ENCODE results near the gene DPP4.

The DPP4 gene

DNA sequence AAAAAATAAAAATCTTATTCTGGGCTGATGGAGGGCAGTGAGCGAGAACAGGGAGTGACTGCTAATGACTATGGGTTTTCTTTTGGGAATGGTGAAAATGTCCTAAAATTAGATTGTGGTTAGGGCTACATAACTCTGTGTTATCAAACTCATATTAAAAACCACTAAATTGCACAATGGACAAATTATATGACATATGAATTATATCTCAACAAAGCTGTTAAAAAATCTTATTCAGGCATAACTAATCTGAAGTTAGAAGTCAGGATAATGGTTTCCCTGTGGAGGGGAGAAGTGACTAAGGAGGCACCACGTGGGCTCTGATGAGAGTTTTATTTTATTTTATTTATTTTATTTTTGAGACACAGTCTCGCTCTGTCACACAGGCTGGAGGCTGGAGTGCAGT lies 32.1 kb upstream of the DPP4 start:
- no peak overlapping the region for H3K9ac ChIP-seq (ENCODE audit: low read depth, low read length)

DNA sequence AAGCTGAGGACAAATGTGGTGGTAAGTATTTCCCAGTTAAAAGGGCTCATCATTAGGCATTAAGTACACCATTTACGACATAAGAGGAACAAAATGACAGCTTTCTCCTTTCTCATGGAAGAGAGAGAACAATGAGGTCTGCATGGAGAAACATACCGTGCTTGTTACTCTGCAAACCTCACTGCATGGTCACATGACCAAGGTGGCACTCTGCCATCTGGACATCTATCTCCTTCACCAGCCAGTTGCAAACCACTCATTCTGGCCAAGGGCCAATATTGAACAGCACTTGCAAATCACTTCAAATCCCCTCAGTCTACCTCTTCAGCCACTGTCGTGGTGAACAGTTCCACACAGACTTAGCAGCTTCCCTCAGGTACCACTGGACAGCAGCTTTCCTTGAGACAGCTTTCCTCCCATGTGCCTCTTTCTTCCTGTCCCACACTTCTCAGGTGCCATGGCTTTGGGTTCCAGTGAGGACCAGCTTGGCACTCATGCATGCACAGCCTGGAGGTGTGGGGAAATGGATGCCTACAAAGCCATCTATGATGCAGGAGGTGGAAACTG lies 29.5 kb upstream of the DPP4 start:
- Histone ChIP-seq H3K4me3 (ENCODE audit: low read length) (no peak overlapping the region), H3K9ac (ENCODE audit: low read depth, low read length) (no peak overlapping the region), H3K36me3 (ENCODE audit: insufficient read depth, low read depth, low read length) (no peaks in the 10 kb centered on the region), H3K27me3 (ENCODE audit: insufficient read depth, low read length) (no peaks in the 10 kb centered on the region), H3K9me3 (ENCODE audit: insufficient read depth, low read depth, low read length) (no peaks in the 10 kb centered on the region), H3K27ac (ENCODE audit: low read length) (no peak overlapping the region), H3K4me1 (ENCODE audit: insufficient read depth, low read length) (no peaks in the 10 kb centered on the region)

More for the DNA sequence above, 32.1 kb upstream of the DPP4 start:
- Histone ChIP-seq H3K9me3 (ENCODE audit: insufficient read depth, low read depth, low read length) (no peaks in the 10 kb centered on the region), H3K27me3 (ENCODE audit: insufficient read depth, low read length) (no peaks in the 10 kb centered on the region), H3K27ac (ENCODE audit: low read length) (no peak overlapping the region), H3K36me3 (ENCODE audit: insufficient read depth, low read depth, low read length) (no peaks in the 10 kb centered on the region), H3K4me1 (ENCODE audit: insufficient read depth, low read length) (no peaks in the 10 kb centered on the region), H3K4me3 (ENCODE audit: low read length) (no peak overlapping the region)

DNA sequence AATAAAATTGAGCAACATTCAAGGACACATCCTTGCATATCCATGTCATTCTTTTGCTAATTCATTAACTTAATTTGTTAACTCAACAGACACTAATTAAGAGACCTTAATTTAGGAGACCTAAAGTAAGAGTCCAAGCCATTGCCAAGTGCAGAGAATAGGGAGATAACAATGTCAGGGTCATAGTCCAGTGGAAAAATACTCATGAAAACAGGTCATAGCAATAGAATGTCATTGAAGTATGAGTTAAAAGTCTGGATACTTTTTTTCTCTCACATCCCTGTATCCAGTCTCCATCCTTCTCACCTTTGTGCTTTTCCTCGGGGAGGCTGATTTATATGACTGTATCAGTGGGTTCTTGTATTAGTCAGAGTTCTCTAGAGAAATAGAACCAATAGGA lies 26.6 kb upstream of the DPP4 start:
- Histone ChIP-seq H3K4me3 (ENCODE audit: low read length) (no peak overlapping the region), H3K9me3 (ENCODE audit: insufficient read depth, low read depth, low read length) (no peaks in the 10 kb centered on the region), H3K27ac (ENCODE audit: low read length) (no peak overlapping the region), H3K27me3 (ENCODE audit: insufficient read depth, low read length) (no peaks in the 10 kb centered on the region), H3K4me1 (ENCODE audit: insufficient read depth, low read length) (no peaks in the 10 kb centered on the region), H3K36me3 (ENCODE audit: insufficient read depth, low read depth, low read length) (no peaks in the 10 kb centered on the region), H3K9ac (ENCODE audit: low read depth, low read length) (no peak overlapping the region)

DNA sequence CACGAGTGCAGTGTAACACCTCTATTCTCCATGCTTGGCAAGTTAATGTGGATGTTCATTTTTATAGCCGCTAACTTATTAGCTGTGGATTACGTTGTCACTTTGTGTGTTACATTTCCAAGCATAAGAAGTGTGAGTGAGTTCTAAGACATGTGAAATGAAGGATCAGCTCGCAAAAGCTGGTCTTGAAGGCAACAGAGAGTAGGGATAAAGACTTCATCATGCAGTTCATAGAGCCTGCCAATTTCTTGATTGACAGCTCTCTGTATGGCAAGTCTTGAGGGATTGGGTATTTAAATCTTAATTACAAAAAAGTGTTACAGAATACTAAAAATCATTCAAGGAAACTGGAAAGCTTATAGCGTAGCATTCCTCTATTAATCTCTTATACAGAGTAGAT lies 25.8 kb upstream of the DPP4 start:
- H3K9ac ChIP-seq (ENCODE audit: low read depth, low read length): no peak overlapping the region
- H3K4me1 ChIP-seq (ENCODE audit: insufficient read depth, low read length): no peaks in the 10 kb centered on the region
- no peak overlapping the region for H3K4me3 ChIP-seq (ENCODE audit: low read length)
- no peaks in the 10 kb centered on the region for H3K9me3 ChIP-seq (ENCODE audit: insufficient read depth, low read depth, low read length)
- H3K36me3 ChIP-seq (ENCODE audit: insufficient read depth, low read depth, low read length): no peaks in the 10 kb centered on the region
- H3K27me3 ChIP-seq (ENCODE audit: insufficient read depth, low read length): no peaks in the 10 kb centered on the region
- no peak overlapping the region for H3K27ac ChIP-seq (ENCODE audit: low read length)

DNA sequence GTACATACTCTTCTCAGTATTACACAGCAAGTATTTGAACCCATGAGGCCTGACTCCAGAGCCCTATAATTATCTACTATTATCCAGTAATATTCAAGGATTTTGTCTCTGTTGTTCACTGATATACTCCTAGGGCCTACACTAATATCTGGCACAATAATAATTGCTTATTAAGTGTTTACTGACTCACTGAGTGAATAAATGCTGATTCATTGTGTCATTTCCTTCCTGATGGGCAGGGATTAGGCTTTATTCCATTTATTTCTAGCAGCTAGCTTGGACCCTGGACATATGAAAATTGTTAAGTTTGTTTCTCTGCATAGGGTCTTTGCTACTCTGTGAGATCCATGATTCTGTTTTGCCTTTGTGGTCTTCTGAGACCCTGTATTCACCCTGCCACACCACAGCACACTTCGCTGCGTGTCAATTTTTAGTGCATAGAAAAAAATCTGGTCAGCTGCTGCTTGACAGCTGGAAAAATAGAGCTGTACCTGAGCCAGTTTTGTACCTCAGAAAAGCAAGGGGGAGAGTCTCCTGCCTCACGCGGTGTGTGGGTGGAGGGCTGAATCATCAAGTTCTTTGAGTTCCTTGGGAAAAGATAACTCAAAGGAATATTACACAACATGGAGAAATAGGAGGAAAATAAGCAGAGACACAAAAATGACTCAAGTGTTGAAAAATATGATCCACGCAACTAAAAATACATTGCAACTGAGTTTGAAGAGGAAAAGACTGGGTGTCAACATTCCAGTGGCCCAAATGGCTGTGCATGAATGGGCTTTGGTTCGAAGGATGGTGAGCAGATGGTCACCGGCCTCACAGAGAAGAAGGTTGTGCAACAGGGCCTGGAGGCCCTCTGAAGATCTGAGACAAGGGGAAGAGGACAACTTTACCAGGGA lies 18.9 kb upstream of the DPP4 start:
- Histone ChIP-seq H3K36me3 (ENCODE audit: insufficient read depth, low read depth, low read length) (no peaks in the 10 kb centered on the region), H3K4me1 (ENCODE audit: insufficient read depth, low read length) (no peaks in the 10 kb centered on the region), H3K27ac (ENCODE audit: low read length) (no peak overlapping the region), H3K4me3 (ENCODE audit: low read length) (no peak overlapping the region), H3K9ac (ENCODE audit: low read depth, low read length) (no peak overlapping the region), H3K27me3 (ENCODE audit: insufficient read depth, low read length) (no peaks in the 10 kb centered on the region), H3K9me3 (ENCODE audit: insufficient read depth, low read depth, low read length) (no peaks in the 10 kb centered on the region)

DNA sequence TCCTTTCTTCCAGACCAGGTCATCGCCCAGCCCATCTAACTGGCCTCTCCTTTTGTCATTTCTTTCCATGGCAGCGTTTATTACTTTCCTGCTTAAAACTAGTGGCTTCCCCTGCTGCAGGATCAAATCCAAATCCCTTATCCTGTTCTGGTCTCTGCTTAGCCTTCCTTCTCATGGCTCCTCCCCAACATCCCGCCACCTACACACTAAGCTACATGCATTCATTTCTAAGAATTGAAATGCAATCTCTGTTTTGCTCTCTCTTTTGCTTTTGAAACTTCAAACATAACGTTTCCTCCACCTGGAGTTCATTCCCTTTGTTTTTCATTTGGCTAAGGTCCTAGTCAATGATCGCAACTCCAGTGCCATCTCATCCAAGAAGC lies 18.0 kb upstream of the DPP4 start:
- H3K9me3 ChIP-seq (ENCODE audit: insufficient read depth, low read depth, low read length): no peaks in the 10 kb centered on the region
- no peaks in the 10 kb centered on the region for H3K27me3 ChIP-seq (ENCODE audit: insufficient read depth, low read length)
- H3K36me3 ChIP-seq (ENCODE audit: insufficient read depth, low read depth, low read length): no peaks in the 10 kb centered on the region
- H3K4me1 ChIP-seq (ENCODE audit: insufficient read depth, low read length): no peaks in the 10 kb centered on the region
- H3K27ac ChIP-seq (ENCODE audit: low read length): no peak overlapping the region
- H3K4me3 ChIP-seq (ENCODE audit: low read length): no peak overlapping the region
- no peak overlapping the region for H3K9ac ChIP-seq (ENCODE audit: low read depth, low read length)

DNA sequence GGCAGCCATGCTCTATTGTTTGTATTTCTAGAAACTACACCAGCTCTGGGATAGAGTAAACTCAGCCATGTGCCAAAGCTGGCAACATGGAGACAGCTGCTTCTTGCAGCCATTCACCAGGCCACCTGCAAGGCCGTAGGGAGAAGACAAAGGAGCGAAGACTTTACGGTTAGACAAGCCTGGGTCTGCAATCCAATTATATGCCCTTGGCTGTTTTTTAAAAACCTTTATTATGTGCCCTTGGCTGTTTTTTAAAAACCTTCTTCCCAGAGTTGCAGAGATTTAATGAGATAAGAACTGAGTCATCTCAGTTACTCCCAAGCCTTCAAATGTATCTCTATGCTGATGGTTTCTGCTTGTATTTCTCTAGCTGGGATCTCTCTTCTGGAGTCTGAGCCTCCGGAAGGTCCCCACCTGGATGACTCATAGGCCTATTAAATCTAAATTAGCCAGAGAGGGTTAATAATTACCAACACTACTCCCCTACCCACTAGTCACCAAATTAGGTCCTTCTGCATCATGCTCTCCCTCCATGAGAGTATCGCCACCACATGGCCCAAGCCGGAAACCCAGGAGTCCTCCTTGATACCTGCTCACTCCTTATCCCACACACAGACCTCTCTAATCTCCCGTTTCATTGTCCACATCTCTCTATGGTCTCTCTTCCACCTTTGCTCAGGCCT lies 17.5 kb upstream of the DPP4 start:
- H3K4me3 ChIP-seq (ENCODE audit: low read length): no peak overlapping the region
- H3K4me1 ChIP-seq (ENCODE audit: insufficient read depth, low read length): no peaks in the 10 kb centered on the region
- no peaks in the 10 kb centered on the region for H3K9me3 ChIP-seq (ENCODE audit: insufficient read depth, low read depth, low read length)
- H3K36me3 ChIP-seq (ENCODE audit: insufficient read depth, low read depth, low read length): no peaks in the 10 kb centered on the region
- H3K27me3 ChIP-seq (ENCODE audit: insufficient read depth, low read length): no peaks in the 10 kb centered on the region
- no peak overlapping the region for H3K9ac ChIP-seq (ENCODE audit: low read depth, low read length)
- H3K27ac ChIP-seq (ENCODE audit: low read length): no peak overlapping the region

DNA sequence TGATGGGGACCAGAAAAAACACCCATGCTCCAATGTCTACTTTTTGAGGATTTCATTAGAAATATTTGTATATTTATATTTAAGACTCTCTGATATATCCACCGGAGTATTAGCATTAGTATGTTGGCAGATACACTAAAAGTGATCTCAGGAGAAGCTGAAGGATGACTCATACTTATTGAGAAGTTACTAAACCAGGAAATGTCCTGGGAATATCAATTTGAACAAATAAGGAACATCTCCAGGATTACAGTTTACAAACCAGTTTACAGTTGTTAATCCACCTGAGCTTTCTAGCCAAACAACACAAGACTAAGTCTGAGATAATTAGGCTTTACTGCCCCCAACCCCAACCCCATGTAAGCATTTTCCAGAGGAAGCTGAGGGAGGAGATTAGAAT lies 16.1 kb upstream of the DPP4 start:
- no peak overlapping the region for H3K9ac ChIP-seq (ENCODE audit: low read depth, low read length)
- H3K27ac ChIP-seq (ENCODE audit: low read length): no peak overlapping the region
- H3K4me1 ChIP-seq (ENCODE audit: insufficient read depth, low read length): no peaks in the 10 kb centered on the region

DNA sequence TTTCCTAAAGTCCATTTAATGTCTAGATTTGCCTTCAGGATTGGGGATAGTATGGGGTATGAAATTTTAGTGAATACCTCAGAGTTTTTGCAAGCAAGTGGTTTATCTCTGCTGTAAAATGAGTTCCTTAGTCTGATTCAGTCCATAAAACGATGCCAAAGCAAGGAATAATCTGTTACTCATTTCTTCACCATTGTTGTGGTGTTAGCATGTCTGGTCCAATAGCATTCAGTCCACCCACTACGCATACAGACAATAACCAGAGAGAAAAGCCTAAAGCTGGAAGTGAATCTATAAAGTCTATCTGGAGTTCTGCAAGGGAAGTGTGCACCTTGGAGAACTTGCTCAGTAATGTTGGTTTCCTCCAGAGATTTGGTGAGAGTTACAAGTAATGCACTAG lies 12.9 kb upstream of the DPP4 start:
- Histone ChIP-seq H3K27ac (ENCODE audit: low read length) (no peak overlapping the region), H3K9me3 (ENCODE audit: insufficient read depth, low read depth, low read length) (no peaks in the 10 kb centered on the region), H3K9ac (ENCODE audit: low read depth, low read length) (no peak overlapping the region), H3K36me3 (ENCODE audit: insufficient read depth, low read depth, low read length) (no peaks in the 10 kb centered on the region), H3K4me1 (ENCODE audit: insufficient read depth, low read length) (no peaks in the 10 kb centered on the region), H3K27me3 (ENCODE audit: insufficient read depth, low read length) (no peaks in the 10 kb centered on the region), H3K4me3 (ENCODE audit: low read length) (no peak overlapping the region)

More for the DNA sequence above, 16.1 kb upstream of the DPP4 start:
- H3K27me3 ChIP-seq (ENCODE audit: insufficient read depth, low read length): no peaks in the 10 kb centered on the region
- H3K9me3 ChIP-seq (ENCODE audit: insufficient read depth, low read depth, low read length): no peaks in the 10 kb centered on the region
- no peak overlapping the region for H3K4me3 ChIP-seq (ENCODE audit: low read length)
- no peaks in the 10 kb centered on the region for H3K36me3 ChIP-seq (ENCODE audit: insufficient read depth, low read depth, low read length)

DNA sequence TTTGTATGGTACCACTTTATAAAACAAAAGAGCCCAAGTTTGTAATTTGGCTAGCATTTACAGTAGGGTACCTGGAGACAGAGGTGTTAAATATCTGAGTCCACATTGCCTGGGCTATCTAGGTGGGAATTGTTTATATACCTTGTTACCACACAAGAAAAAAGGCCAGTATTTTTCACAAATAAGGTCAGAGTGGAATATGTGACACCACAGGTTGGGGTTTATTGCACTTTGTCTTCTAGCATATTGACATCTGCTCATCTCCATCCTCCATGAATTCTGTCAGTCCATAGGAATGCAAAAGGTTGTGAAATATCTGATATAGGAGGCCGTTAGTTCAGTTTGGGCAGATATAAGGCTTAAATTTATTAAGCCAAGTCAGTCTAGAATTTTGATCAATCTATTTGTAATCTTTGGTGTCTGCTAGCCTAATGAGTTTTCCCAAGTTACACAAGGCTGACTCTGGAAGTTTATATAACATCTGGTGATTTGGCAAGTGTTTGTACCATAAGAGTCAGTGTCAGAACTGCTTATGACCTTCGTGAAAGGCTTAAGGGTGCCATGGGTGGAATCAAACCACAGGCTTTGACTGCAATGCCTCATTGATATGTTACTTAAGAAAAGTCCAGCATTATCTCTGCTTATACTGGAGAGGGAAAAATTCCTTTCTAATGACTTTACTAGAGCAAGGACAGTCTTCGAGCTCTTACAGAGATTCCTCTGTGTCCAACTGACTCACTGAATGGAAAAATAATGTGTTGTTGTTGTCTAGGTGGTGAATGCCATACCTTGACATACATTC lies 11.3 kb upstream of the DPP4 start:
- Histone ChIP-seq H3K9ac (ENCODE audit: low read depth, low read length) (no peak overlapping the region), H3K36me3 (ENCODE audit: insufficient read depth, low read depth, low read length) (no peaks in the 10 kb centered on the region), H3K27me3 (ENCODE audit: insufficient read depth, low read length) (no peaks in the 10 kb centered on the region), H3K4me3 (ENCODE audit: low read length) (no peak overlapping the region), H3K27ac (ENCODE audit: low read length) (no peak overlapping the region), H3K9me3 (ENCODE audit: insufficient read depth, low read depth, low read length) (no peaks in the 10 kb centered on the region), H3K4me1 (ENCODE audit: insufficient read depth, low read length) (no peaks in the 10 kb centered on the region)

DNA sequence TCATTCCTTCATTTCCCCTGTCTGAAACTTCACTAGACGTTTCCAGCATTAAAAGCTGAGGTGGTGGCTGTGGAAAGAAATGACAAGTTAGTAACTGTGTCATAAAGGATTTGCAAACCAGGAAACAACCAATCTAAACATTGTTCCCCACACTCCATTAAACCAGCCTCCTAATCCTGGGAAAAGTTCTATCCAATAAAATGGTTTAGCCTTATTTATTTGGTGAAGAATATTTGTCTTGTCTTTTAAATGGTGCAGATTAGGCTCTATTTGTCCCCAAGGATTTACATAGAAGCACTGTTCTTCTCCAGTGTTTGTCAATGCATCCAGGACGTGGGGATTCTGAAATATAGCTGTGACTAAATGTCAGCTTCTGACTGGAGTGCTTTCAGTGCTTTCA lies 10.5 kb upstream of the DPP4 start:
- Histone ChIP-seq H3K27me3 (ENCODE audit: insufficient read depth, low read length) (no peaks in the 10 kb centered on the region), H3K4me3 (ENCODE audit: low read length) (no peak overlapping the region), H3K4me1 (ENCODE audit: insufficient read depth, low read length) (no peaks in the 10 kb centered on the region), H3K36me3 (ENCODE audit: insufficient read depth, low read depth, low read length) (no peaks in the 10 kb centered on the region), H3K9me3 (ENCODE audit: insufficient read depth, low read depth, low read length) (peaks cover 7% of the 10 kb centered on the region; the same call in 1 of the 2 replicates), H3K27ac (ENCODE audit: low read length) (no peak overlapping the region), H3K9ac (ENCODE audit: low read depth, low read length) (no peak overlapping the region)

All from iPS-20b (cell line).